Hair follicle dermal papilla cell (primary cell): Measurements from ENCODE around the gene RNASEH2B. TPM values are rescaled to one million over a fixed set of nuclear protein-coding genes. Genes with fewer than 3 reads are reported as not detected.

Experiments used
- total RNA-seq: library from RNA; depleted of rRNA; stranded (reverse); fragments of >200 nt; gene quantifications from 2 replicates; pipeline ENCODE4 v1.2.3, GENCODE V29; 2012

Gene RNASEH2B
- 32.4 and 43.6 TPM in 2 replicates for total RNA-seq

GRCh38 chr13:50909605-50910484 lies at the start of gene RNASEH2B:
Gene RNASEH2B (plus strand): TSS chr13:50909791. CDS start chr13:50910077, 286 bp downstream.

Other genes with a start within 250 kb of the RNASEH2B start
- gene DLEU7, start 66.1 kb upstream of the RNASEH2B start, total RNA-seq = not detected in 2 replicates
- gene C13orf42, start 201.5 kb downstream of the RNASEH2B start, total RNA-seq = not detected in 2 replicates